Measurements from ENCODE around the gene TERF2IP.

Gene TERF2IP

GRCh38 chr16:75647492-75648264 is at the start of gene TERF2IP, which contains the start of gene KARS1:
TSS of gene TERF2IP (plus strand) at chr16:75647773. CDS start at chr16:75647883, 110 bp downstream.
TSS of gene KARS1 (minus strand) at chr16:75647665. CDS start at chr16:75647639, 26 bp downstream.
- no peak for TF ChIP-seq CTCF (conservative IDR thresholded peaks at IDR 0.05; ENCODE audit: low read depth, low read length)
- peak; percentile 95 for DNase-seq (ENCODE audit: low read depth)
- H3K4me3 ChIP-seq (ENCODE audit: low read depth, low read length): peak within 1 kb of the TSS; percentile 99

GRCh38 chr16:75599452-75600277 is 47.9 kb upstream of the TERF2IP start:
- no peak for TF ChIP-seq CTCF (conservative IDR thresholded peaks at IDR 0.05; ENCODE audit: low read depth, low read length)
- H3K4me3 ChIP-seq (ENCODE audit: low read depth, low read length): no peak overlapping the region
- no peak for DNase-seq (ENCODE audit: low read depth)

GRCh38 chr16:75603241-75603640 is 44.3 kb upstream of the TERF2IP start:
- DNase-seq (ENCODE audit: low read depth): no peak
- H3K4me3 ChIP-seq (ENCODE audit: low read depth, low read length): no peak overlapping the region
- no peak for TF ChIP-seq CTCF (conservative IDR thresholded peaks at IDR 0.05; ENCODE audit: low read depth, low read length)

GRCh38 chr16:75606507-75606906 is 41.1 kb upstream of the TERF2IP start:
- H3K4me3 ChIP-seq (ENCODE audit: low read depth, low read length): no peak overlapping the region
- no peak for DNase-seq (ENCODE audit: low read depth)
- TF ChIP-seq CTCF (conservative IDR thresholded peaks at IDR 0.05; ENCODE audit: low read depth, low read length): no peak

GRCh38 chr16:75614066-75614897 is 33.3 kb upstream of the TERF2IP start:
- DNase-seq (ENCODE audit: low read depth): peak; percentile 90
- no peak for TF ChIP-seq CTCF (conservative IDR thresholded peaks at IDR 0.05; ENCODE audit: low read depth, low read length)
- H3K4me3 ChIP-seq (ENCODE audit: low read depth, low read length): no peak overlapping the region

GRCh38 chr16:75615619-75616018 is 32.0 kb upstream of the TERF2IP start:
- no peak for TF ChIP-seq CTCF (conservative IDR thresholded peaks at IDR 0.05; ENCODE audit: low read depth, low read length)
- H3K4me3 ChIP-seq (ENCODE audit: low read depth, low read length): no peak overlapping the region
- no peak for DNase-seq (ENCODE audit: low read depth)

Data from choroid plexus epithelial cell (primary cell).